PC-3 (cell line): ENCODE measurements around the gene ANKRD29.

ENCODE experiments used
- CTCF ChIP-seq: fragments of 300-600 bp; sonication (generic); conservative IDR thresholded peaks from 2 replicates; pipeline ENCODE4 v1.5.1; 2017; ENCODE audit warnings: antibody characterized with exemption, low read depth, mild to moderate bottlenecking, low read length
- EZH2 ChIP-seq: fragments of 300-600 bp; sonication (generic); IDR thresholded peaks from one replicate; pipeline ENCODE4 v1.6.1; 2017; ENCODE audit warnings: antibody characterized with exemption, mild to moderate bottlenecking, low read length; ENCODE audit not compliant: unreplicated experiment
- EZH2phosphoT487 ChIP-seq: fragments of 300-600 bp; sonication (generic); IDR thresholded peaks from 2 replicates; pipeline ENCODE4 v1.6.1; 2018; ENCODE audit warnings: mild to moderate bottlenecking, antibody characterized with exemption, low read length, borderline replicate concordance

- TF ChIP-seq CTCF (no peak), EZH2 (no peak), EZH2phosphoT487 (no peak)
Measured at GRCh38 chr18:23634692-23635091, 28.0 kb downstream of the ANKRD29 start.
